ENCODE results near the gene CDC42BPG. TPM values are rescaled to one million over a fixed set of nuclear protein-coding genes. Genes with fewer than 3 reads are reported as not detected.

The CDC42BPG gene
- total RNA-seq, 2 donors from 2014 or later, result 1.1 to 1.5 TPM

- no peak for DNase-seq
- Mint-ChIP-seq H3K4me1 (ENCODE audit: low read depth) (no peaks in the 10 kb centered on the region), H3K27me3 (ENCODE audit: low read depth) (no peaks in the 10 kb centered on the region), H3K36me3 (ENCODE audit: insufficient read depth in 2 of 2) (no peaks in the 10 kb centered on the region), H3K9me3 (no peaks in the 10 kb centered on the region), H3K4me3 (no peak overlapping the region), H3K27ac (no peak overlapping the region)
- ATAC-seq (replicated peaks in 1 of 2), result no peak
Observed at GRCh38 chr11:64837887-64838351, 6.5 kb downstream of the CDC42BPG start.

DNA sequence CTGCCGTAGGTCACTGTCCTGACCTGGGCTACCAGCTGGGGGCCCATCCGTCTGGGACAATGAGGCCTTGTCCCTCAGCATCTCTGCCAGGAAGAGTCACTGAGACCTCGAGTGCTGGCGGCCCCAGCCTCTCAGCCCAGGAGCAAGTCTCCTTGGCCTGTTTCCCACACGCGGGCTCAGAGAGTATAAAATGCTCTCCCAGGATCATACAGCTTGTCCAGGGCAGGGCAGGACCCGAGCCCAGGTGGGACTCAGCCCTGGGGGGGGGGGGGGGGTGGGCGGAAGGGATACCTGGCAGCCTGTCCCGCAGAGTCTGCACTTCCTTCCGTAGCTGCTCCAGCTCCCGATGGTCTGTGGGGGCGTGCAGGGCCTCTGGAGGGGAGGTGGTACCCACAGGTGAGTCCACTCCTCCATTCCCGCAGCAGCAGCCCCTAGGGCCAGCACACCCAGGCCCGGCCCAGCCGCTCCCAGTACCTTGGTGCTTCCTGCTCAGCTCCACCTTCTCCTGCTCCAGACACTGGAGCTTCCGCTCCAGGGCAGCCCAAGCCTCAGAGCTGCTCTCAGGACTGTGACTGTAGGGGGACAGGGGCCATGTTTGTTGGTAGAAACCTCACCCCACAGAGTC is 7.9 kb downstream of the CDC42BPG start:
- Mint-ChIP-seq H3K4me3 (no peak overlapping the region), H3K27ac (no peak overlapping the region), H3K36me3 (ENCODE audit: insufficient read depth in 2 of 2) (no peaks in the 10 kb centered on the region), H3K9me3 (no peaks in the 10 kb centered on the region), H3K4me1 (ENCODE audit: low read depth) (no peaks in the 10 kb centered on the region), H3K27me3 (ENCODE audit: low read depth) (no peaks in the 10 kb centered on the region)
- no peak for DNase-seq
- no peak for ATAC-seq (replicated peaks in 1 of 2)

DNA sequence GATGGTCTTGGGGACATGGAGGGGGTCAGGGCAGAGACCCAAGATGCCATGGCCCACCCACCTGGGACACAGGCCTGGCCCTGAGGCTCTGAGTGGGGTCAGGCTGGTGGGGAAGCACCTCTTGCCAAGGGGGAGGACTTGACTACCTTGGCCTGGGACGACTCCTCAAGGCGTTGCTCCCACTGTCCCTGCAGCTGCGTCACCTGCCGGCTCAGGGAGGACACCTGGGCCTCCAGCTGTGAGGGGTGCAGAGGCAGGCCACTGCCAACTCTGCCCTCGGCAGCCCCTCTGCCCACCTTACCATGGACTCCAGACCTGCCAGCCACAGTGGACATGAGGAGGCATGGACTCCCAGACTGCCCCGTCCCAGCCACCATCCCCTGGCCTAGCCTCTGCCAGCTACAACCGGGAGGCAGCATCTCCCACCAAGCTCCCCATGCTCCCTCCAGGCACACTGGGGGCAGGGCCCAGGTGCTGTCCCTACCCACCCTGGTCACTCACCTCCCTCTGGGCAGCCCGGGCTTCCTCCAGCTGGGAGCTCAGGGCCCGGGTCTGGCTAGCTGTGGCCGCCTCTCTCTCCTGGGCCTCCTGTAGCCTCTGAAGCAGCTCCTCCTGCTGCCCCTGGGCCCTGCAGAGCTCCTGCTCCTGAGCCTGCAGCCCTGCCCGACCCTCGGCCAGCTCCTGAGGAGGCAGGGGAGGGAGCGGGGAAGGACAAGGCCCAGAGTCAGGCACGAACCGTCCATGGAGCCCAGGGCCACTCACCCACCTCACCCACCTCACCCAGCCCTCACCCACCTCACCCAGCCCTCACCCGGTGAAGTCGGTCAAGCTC is 8.6 kb downstream of the CDC42BPG start:
- DNase-seq (no peak), ATAC-seq (replicated peaks in 1 of 2) (no peak)
- no peak overlapping the region for H3K4me3 Mint-ChIP-seq
- no peaks in the 10 kb centered on the region for H3K9me3 Mint-ChIP-seq
- no peaks in the 10 kb centered on the region for H3K27me3 Mint-ChIP-seq (ENCODE audit: low read depth)
- H3K27ac Mint-ChIP-seq, result no peak overlapping the region
- no peaks in the 10 kb centered on the region for H3K4me1 Mint-ChIP-seq (ENCODE audit: low read depth)
- no peaks in the 10 kb centered on the region for H3K36me3 Mint-ChIP-seq (ENCODE audit: insufficient read depth in 2 of 2)

- H3K9me3 Mint-ChIP-seq, result no peaks in the 10 kb centered on the region
- H3K27me3 Mint-ChIP-seq (ENCODE audit: low read depth), result no peaks in the 10 kb centered on the region
- no peak overlapping the region for H3K4me3 Mint-ChIP-seq
- no peaks in the 10 kb centered on the region for H3K4me1 Mint-ChIP-seq (ENCODE audit: low read depth)
- no peak overlapping the region for H3K27ac Mint-ChIP-seq
- DNase-seq, result no peak
- no peak for ATAC-seq (replicated peaks in 1 of 2)
- no peaks in the 10 kb centered on the region for H3K36me3 Mint-ChIP-seq (ENCODE audit: insufficient read depth in 2 of 2)
Observed at GRCh38 chr11:64834723-64835615, 9.5 kb downstream of the CDC42BPG start.

GRCh38 chr11:64834031-64834722 is 10.3 kb downstream of the CDC42BPG start:
- no peaks in the 10 kb centered on the region for H3K9me3 Mint-ChIP-seq
- H3K4me1 Mint-ChIP-seq (ENCODE audit: low read depth), result no peaks in the 10 kb centered on the region
- no peak overlapping the region for H3K4me3 Mint-ChIP-seq
- no peak for ATAC-seq (replicated peaks in 1 of 2)
- H3K27me3 Mint-ChIP-seq (ENCODE audit: low read depth), result no peaks in the 10 kb centered on the region
- no peaks in the 10 kb centered on the region for H3K36me3 Mint-ChIP-seq (ENCODE audit: insufficient read depth in 2 of 2)
- H3K27ac Mint-ChIP-seq, result no peak overlapping the region
- DNase-seq, result no peak

- H3K9me3 Mint-ChIP-seq, result no peaks in the 10 kb centered on the region
- no peak overlapping the region for H3K4me3 Mint-ChIP-seq
- no peak for DNase-seq
- ATAC-seq (replicated peaks in 1 of 2), result no peak
- H3K36me3 Mint-ChIP-seq (ENCODE audit: insufficient read depth in 2 of 2), result no peaks in the 10 kb centered on the region
- H3K27ac Mint-ChIP-seq, result no peak overlapping the region
- no peaks in the 10 kb centered on the region for H3K27me3 Mint-ChIP-seq (ENCODE audit: low read depth)
- H3K4me1 Mint-ChIP-seq (ENCODE audit: low read depth), result no peaks in the 10 kb centered on the region
Observed at GRCh38 chr11:64833509-64833908, 10.9 kb downstream of the CDC42BPG start.

- no peaks in the 10 kb centered on the region for H3K36me3 Mint-ChIP-seq (ENCODE audit: insufficient read depth in 2 of 2)
- ATAC-seq (replicated peaks in 1 of 2) (no peak), DNase-seq (no peak)
- H3K27me3 Mint-ChIP-seq (ENCODE audit: low read depth), result no peaks in the 10 kb centered on the region
- no peaks in the 10 kb centered on the region for H3K9me3 Mint-ChIP-seq
- no peak overlapping the region for H3K4me3 Mint-ChIP-seq
- H3K27ac Mint-ChIP-seq, result no peak overlapping the region
- no peaks in the 10 kb centered on the region for H3K4me1 Mint-ChIP-seq (ENCODE audit: low read depth)
Observed at GRCh38 chr11:64833198-64833502, 11.3 kb downstream of the CDC42BPG start.

- Mint-ChIP-seq H3K27ac (no peak overlapping the region), H3K4me3 (no peak overlapping the region), H3K9me3 (no peaks in the 10 kb centered on the region), H3K36me3 (ENCODE audit: insufficient read depth in 2 of 2) (no peaks in the 10 kb centered on the region), H3K4me1 (ENCODE audit: low read depth) (no peaks in the 10 kb centered on the region), H3K27me3 (ENCODE audit: low read depth) (no peaks in the 10 kb centered on the region)
- DNase-seq (no peak), ATAC-seq (replicated peaks in 1 of 2) (no peak)
Observed at GRCh38 chr11:64832467-64833197, 11.8 kb downstream of the CDC42BPG start.

GRCh38 chr11:64831411-64831891 is 13.0 kb downstream of the CDC42BPG start:
- Mint-ChIP-seq H3K4me1 (ENCODE audit: low read depth) (no peaks in the 10 kb centered on the region), H3K4me3 (no peak overlapping the region), H3K27ac (no peak overlapping the region), H3K27me3 (ENCODE audit: low read depth) (no peaks in the 10 kb centered on the region), H3K36me3 (ENCODE audit: insufficient read depth in 2 of 2) (no peaks in the 10 kb centered on the region), H3K9me3 (no peaks in the 10 kb centered on the region)
- no peak for ATAC-seq (replicated peaks in 1 of 2)
- no peak for DNase-seq

GRCh38 chr11:64829536-64830251 is 14.8 kb downstream of the CDC42BPG start:
- Mint-ChIP-seq H3K27me3 (ENCODE audit: low read depth) (no peaks in the 10 kb centered on the region), H3K4me3 (no peak overlapping the region), H3K4me1 (ENCODE audit: low read depth) (no peaks in the 10 kb centered on the region), H3K36me3 (ENCODE audit: insufficient read depth in 2 of 2) (no peaks in the 10 kb centered on the region), H3K27ac (no peak overlapping the region), H3K9me3 (no peaks in the 10 kb centered on the region)
- DNase-seq, result no peak
- no peak for ATAC-seq (replicated peaks in 1 of 2)

GRCh38 chr11:64827451-64827839 is 17.0 kb downstream of the CDC42BPG start:
- ATAC-seq (replicated peaks in 1 of 2), result no peak
- H3K4me3 Mint-ChIP-seq, result no peak overlapping the region
- no peaks in the 10 kb centered on the region for H3K36me3 Mint-ChIP-seq (ENCODE audit: insufficient read depth in 2 of 2)
- no peak for DNase-seq
- no peaks in the 10 kb centered on the region for H3K9me3 Mint-ChIP-seq
- no peaks in the 10 kb centered on the region for H3K4me1 Mint-ChIP-seq (ENCODE audit: low read depth)
- no peaks in the 10 kb centered on the region for H3K27me3 Mint-ChIP-seq (ENCODE audit: low read depth)
- H3K27ac Mint-ChIP-seq, result no peak overlapping the region

All from activated T-cell treated with anti-CD3 and anti-CD28 coated beads, Interleukin-2, amount 50 U/mL, for 72 hours (primary cell).